COLO668 (cell line): ENCODE measurements around the gene HNRNPUL2.

Experiments used
- DNase-seq: peaks from one replicate; lab custom pipeline; 2025; ENCODE audit not compliant: unreplicated experiment; lab: John Stamatoyannopoulos, UW

The HNRNPUL2 gene

GRCh38 chr11:62727872-62728170 lies 564 bp upstream of the HNRNPUL2 start:
- peak; percentile 89 for DNase-seq

GRCh38 chr11:62726915-62727164 lies 417 bp downstream of the HNRNPUL2 start:
- DNase-seq, result no peak

- peak; percentile 36 for DNase-seq
Measured at GRCh38 chr11:62726156-62726914, 922 bp downstream of the HNRNPUL2 start.

- DNase-seq, result no peak
Measured at GRCh38 chr11:62725646-62726045, 1.6 kb downstream of the HNRNPUL2 start.

GRCh38 chr11:62724171-62724570 lies 3.1 kb downstream of the HNRNPUL2 start:
- DNase-seq, result no peak

- DNase-seq, result no peak
Measured at GRCh38 chr11:62721994-62722393, 5.3 kb downstream of the HNRNPUL2 start.

GRCh38 chr11:62719302-62719978 lies 7.8 kb downstream of the HNRNPUL2 start:
- no peak for DNase-seq

GRCh38 chr11:62716816-62717215 lies 10.4 kb downstream of the HNRNPUL2 start:
- DNase-seq, result no peak

- DNase-seq, result no peak
Measured at GRCh38 chr11:62716206-62716605, 11.1 kb downstream of the HNRNPUL2 start.

GRCh38 chr11:62715150-62716130 lies 11.8 kb downstream of the HNRNPUL2 start:
- DNase-seq, result no peak

- no peak for DNase-seq
Measured at GRCh38 chr11:62713343-62713742, 13.9 kb downstream of the HNRNPUL2 start.

GRCh38 chr11:62712861-62713260 lies 14.4 kb downstream of the HNRNPUL2 start:
- no peak for DNase-seq

- DNase-seq, result no peak
Measured at GRCh38 chr11:62712276-62712812, 14.9 kb downstream of the HNRNPUL2 start.

GRCh38 chr11:62710001-62710345 lies 17.3 kb downstream of the HNRNPUL2 start:
- DNase-seq, result peak; percentile 37

- peak; percentile 97 for DNase-seq
Measured at GRCh38 chr11:62709247-62710000, 17.8 kb downstream of the HNRNPUL2 start.

- peak; percentile 55 for DNase-seq
Measured at GRCh38 chr11:62708793-62709192, 18.5 kb downstream of the HNRNPUL2 start.

- no peak for DNase-seq
Measured at GRCh38 chr11:62708392-62708791, 18.9 kb downstream of the HNRNPUL2 start.

- peak; percentile 8 for DNase-seq
Measured at GRCh38 chr11:62707277-62707861, 19.9 kb downstream of the HNRNPUL2 start, which contains the start of the genes BSCL2 and GNG3. TSS of gene BSCL2 (minus strand) at chr11:62707424. CDS start at chr11:62707195, 229 bp downstream. TSS of gene GNG3 (plus strand) at chr11:62707676. CDS start at chr11:62708296, 620 bp downstream.

- no peak for DNase-seq
Measured at GRCh38 chr11:62706850-62707247, 20.4 kb downstream of the HNRNPUL2 start.
